Measurements from ENCODE around the gene PARP4. TPM values are rescaled to one million over a fixed set of nuclear protein-coding genes. Genes with fewer than 3 reads are reported as not detected.

The PARP4 gene
- total RNA-seq, 1 donor from 2014 or later: 54.8 TPM

Other genes starting within 250 kb of the PARP4 start
- gene C1QTNF9, start 203.2 kb downstream of the PARP4 start, total RNA-seq: not detected in 2 replicates
- gene ATP12A, start 167.6 kb upstream of the PARP4 start, total RNA-seq: not detected in 2 replicates

Data from dermis blood vessel endothelial cell (primary cell).